OCI-LY7 (cell line): Measurements from ENCODE around the gene INTS2. TPM values are rescaled to one million over a fixed set of nuclear protein-coding genes. Genes with fewer than 3 reads are reported as not detected.

Experiments
- BruUV-seq: library from RNA; stranded (reverse); fragments of 400-500 nt; replicated peaks from 2 replicates; lab custom pipeline; 2021; lab: Mats Ljungman, UMichigan
- CTCF ChIA-PET: fragments of 300-600 bp; sonication (Branson Sonifier 250); formaldehyde crosslinking; loops from one replicate; lab custom pipeline; 2022; ENCODE audit warnings: antibody characterized with exemption; ENCODE audit not compliant: unreplicated experiment; lab: Charles Lee
- POLR2A ChIA-PET: fragments of 300-600 bp; sonication (Branson Sonifier 250); formaldehyde crosslinking; loops from one replicate; lab custom pipeline; 2022; ENCODE audit warnings: antibody characterized with exemption; lab: Charles Lee
- DNase-seq: peaks from one replicate; pipeline ENCODE4 v3.0.0-alpha.2; 2015; ENCODE audit warnings: low spot score
- H2AFZ ChIP-seq: fragments of 200-600 bp; sonication (generic), shearing (Covaris generic); 2 replicates; pipeline ENCODE4 v1.6.1; 2014; ENCODE audit warnings: mild to moderate bottlenecking, antibody characterized with exemption, low read length, moderate library complexity
- H3K27ac ChIP-seq: fragments of 200-600 bp; sonication (generic); 2 replicates; pipeline ENCODE4 v1.5.1; 2014; ENCODE audit warnings: mixed run types, low read depth, mild to moderate bottlenecking, moderate library complexity, low read length, inconsistent platforms; ENCODE audit not compliant: poor library complexity, severe bottlenecking
- H3K36me3 ChIP-seq: fragments of 200-600 bp; sonication (generic); 2 replicates; pipeline ENCODE4 v1.6.1; 2014; ENCODE audit warnings: mild to moderate bottlenecking, antibody characterized with exemption, low read length, moderate library complexity, mixed read lengths; ENCODE audit not compliant: insufficient read depth
- H3K4me1 ChIP-seq: fragments of 200-600 bp; sonication (generic); 2 replicates; pipeline ENCODE4 v1.5.1; 2014; ENCODE audit warnings: mild to moderate bottlenecking, low read length; ENCODE audit not compliant: insufficient read depth, poor library complexity, severe bottlenecking
- H3K4me2 ChIP-seq: fragments of 200-600 bp; sonication (generic); 2 replicates; pipeline ENCODE4 v1.6.1; 2014; ENCODE audit warnings: mild to moderate bottlenecking, low read length
- H3K4me3 ChIP-seq: fragments of 200-600 bp; sonication (generic); 2 replicates; pipeline ENCODE4 v1.5.1; 2014; ENCODE audit warnings: mild to moderate bottlenecking, low read depth, low read length; ENCODE audit not compliant: poor library complexity, severe bottlenecking
- H3K79me2 ChIP-seq: fragments of 200-600 bp; sonication (generic); 2 replicates; pipeline ENCODE4 v1.6.1; 2016; ENCODE audit warnings: low read depth, mild to moderate bottlenecking, low read length, moderate library complexity, mixed read lengths; ENCODE audit not compliant: insufficient read depth
- H3K9me2 ChIP-seq: fragments of 200-600 bp; sonication (generic); 2 replicates; pipeline ENCODE4 v1.6.1; 2016; ENCODE audit warnings: mild to moderate bottlenecking, low read length, mixed read lengths; ENCODE audit not compliant: insufficient read depth
- H3K9me3 ChIP-seq: fragments of 200-600 bp; sonication (generic); 2 replicates; pipeline ENCODE4 v1.6.1; 2014; ENCODE audit warnings: mild to moderate bottlenecking, mixed run types, low read length, mixed read lengths
- H4K20me1 ChIP-seq: fragments of 200-600 bp; sonication (generic); 2 replicates; pipeline ENCODE4 v1.6.1; 2014; ENCODE audit warnings: mild to moderate bottlenecking, antibody characterized with exemption, low read length, moderate library complexity, mixed read lengths; ENCODE audit not compliant: insufficient read depth
- CTCF ChIP-seq: fragments of 200-600 bp; sonication (generic); conservative IDR thresholded peaks from 2 replicates; pipeline ENCODE4 v1.5.1; 2014; ENCODE audit warnings: mild to moderate bottlenecking, antibody characterized with exemption, low read length, moderate library complexity, mixed read lengths
- EZH2phosphoT487 ChIP-seq: fragments of 200-600 bp; sonication (generic); IDR thresholded peaks from 2 replicates; pipeline ENCODE4 v1.6.1; 2018; ENCODE audit warnings: low read depth, borderline replicate concordance, mild to moderate bottlenecking, mixed run types, antibody characterized with exemption, low read length, moderate library complexity, mixed read lengths
- intact Hi-C: fragments of 100-400 bp; cut with micrococcal nuclease; formaldehyde crosslinking; loops from one replicate; pipeline ENCODE4 v1.10.0; 2022; ENCODE audit not compliant: unreplicated experiment
- total RNA-seq, 2 experiments: library from RNA; depleted of rRNA in 1 of 2; stranded (reverse); fragments of >200 nt in 1 of 2; shearing (Covaris generic) in 1 of 2; gene quantifications; 2 replicates each; pipeline ENCODE4 v1.2.3, GENCODE V29; 2014 to 2022

Gene INTS2
- total RNA-seq, 2 experiments from 2014 or later = 15.8 to 27.9 TPM

GRCh38 chr17:61967729-61968128, 39.9 kb upstream of the INTS2 start:
- no peak for DNase-seq
- Histone ChIP-seq H3K36me3 (peaks cover 97% of the 10 kb centered on the region), H4K20me1 (no peaks in the 10 kb centered on the region), H3K4me2 (no peak overlapping the region), H3K4me1 (no peaks in the 10 kb centered on the region), H3K9me2 (no peaks in the 10 kb centered on the region), H3K79me2 (peaks cover under 1% of the 10 kb centered on the region; the same call in 1 of the 2 replicates), H3K4me3 (no peak overlapping the region), H2AFZ (no peak overlapping the region), H3K9me3 (no peaks in the 10 kb centered on the region), H3K27ac (no peak overlapping the region)
- TF ChIP-seq CTCF (no peak), EZH2phosphoT487 (no peak)
- no TSS peak for BruUV-seq
- intact Hi-C loops = no loop called here
- POLR2A ChIA-PET = interaction anchor here (0.7 kb wide), 1 partner anchor 12 kb away, joined by 3 read pairs; no protein-coding TSS in a partner anchor
- CTCF ChIA-PET = no interaction called here

GRCh38 chr17:61966191-61966590, 38.4 kb upstream of the INTS2 start:
- H2AFZ ChIP-seq = no peak overlapping the region
- no peaks in the 10 kb centered on the region for H4K20me1 ChIP-seq
- H3K4me2 ChIP-seq = no peak overlapping the region
- no peaks in the 10 kb centered on the region for H3K9me2 ChIP-seq
- no peaks in the 10 kb centered on the region for H3K9me3 ChIP-seq
- H3K4me3 ChIP-seq = no peak overlapping the region
- intact Hi-C loops = no loop called here
- no peak for DNase-seq
- no peaks in the 10 kb centered on the region for H3K79me2 ChIP-seq
- TF ChIP-seq CTCF = no peak
- no peak for TF ChIP-seq EZH2phosphoT487
- no peak overlapping the region for H3K27ac ChIP-seq
- ChIA-PET POLR2A (interaction anchor here (1.5 kb wide), 1 partner anchor 15 kb away, joined by 3 read pairs; no protein-coding TSS in a partner anchor), CTCF (no interaction called here)
- no TSS peak for BruUV-seq
- peaks cover 93% of the 10 kb centered on the region for H3K36me3 ChIP-seq
- H3K4me1 ChIP-seq = no peaks in the 10 kb centered on the region

- H3K9me3 ChIP-seq = no peaks in the 10 kb centered on the region
- no peak overlapping the region for H3K4me2 ChIP-seq
- H3K4me1 ChIP-seq = no peaks in the 10 kb centered on the region
- H3K4me3 ChIP-seq = no peak overlapping the region
- TF ChIP-seq CTCF = no peak
- TF ChIP-seq EZH2phosphoT487 = no peak
- ChIA-PET CTCF (no interaction called here), POLR2A (interaction anchor here (0.7 to 1.0 kb wide), 2 partner anchors 12 to 508 kb away, joined by 3 to 5 read pairs; no protein-coding TSS in a partner anchor)
- peaks cover 84% of the 10 kb centered on the region for H3K36me3 ChIP-seq
- no peak overlapping the region for H2AFZ ChIP-seq
- BruUV-seq = TSS peak; percentile 22
- H4K20me1 ChIP-seq = no peaks in the 10 kb centered on the region
- H3K27ac ChIP-seq = no peak overlapping the region
- no peaks in the 10 kb centered on the region for H3K79me2 ChIP-seq
- no peaks in the 10 kb centered on the region for H3K9me2 ChIP-seq
- DNase-seq = no peak
- intact Hi-C loops = no loop called here
Measured at GRCh38 chr17:61955619-61956018, 27.8 kb upstream of the INTS2 start.
